Right lobe of liver (tissue), 6 donors: ENCODE results near the gene DNAH10. TPM values are rescaled to one million over a fixed set of nuclear protein-coding genes. Genes with fewer than 3 reads are reported as not detected.
A peak's percentile ranks its signal among the peaks of the same experiment; 100 is the strongest.

Experiments used
- ATAC-seq, 4 donors: fragments of 200-7000 bp; cut with Tn5 transposase; one replicate each; pipeline ENCODE4 v1.9.1; 2020; ENCODE audit warnings: mild to moderate bottlenecking in 4 of 4, moderate library complexity in 4 of 4
- DNase-seq, 3 donors: peaks; one replicate each; pipeline ENCODE4 v3.0.0-alpha.2; 2020
- H3K27ac ChIP-seq, 3 donors: fragments of 200-600 bp; one replicate each; pipeline ENCODE4 v1.8.0; 2022
- H3K27me3 ChIP-seq, 2 donors: fragments of 200-600 bp; one replicate each; pipeline ENCODE4 v1.8.0; 2022
- H3K36me3 ChIP-seq, 4 donors: fragments of 200-600 bp; sonication (generic) in 1 of 4; one replicate each; pipeline versions ENCODE4 v1.5.1 to v1.8.0; 2017 to 2022; ENCODE audit warnings: control low read depth in 1 of 4
- H3K4me1 ChIP-seq, 4 donors: fragments of 200-600 bp; sonication (generic) in 1 of 4; one replicate each; pipeline versions ENCODE4 v1.5.1 to v1.8.0; 2017 to 2022; ENCODE audit warnings: control low read depth in 1 of 4
- H3K4me3 ChIP-seq, 3 donors: fragments of 200-600 bp; one replicate each; pipeline ENCODE4 v1.8.0; 2022
- H3K9me3 ChIP-seq, 4 donors: fragments of 200-600 bp; sonication (generic) in 1 of 4; one replicate each; pipeline versions ENCODE4 v1.5.1 to v1.8.0; 2017 to 2022; ENCODE audit warnings: control low read depth in 1 of 4
- CTCF ChIP-seq, 4 donors: fragments of 200-600 bp in 3 of 4; fragments of 450-650 bp in 1 of 4; IDR thresholded peaks; one replicate each; pipeline versions ENCODE4 v1.5.1 to v1.8.0; 2016 to 2022; ENCODE audit warnings: antibody characterized with exemption in 4 of 4, mild to moderate bottlenecking in 2 of 4
- POLR2A ChIP-seq: fragments of 450-650 bp; IDR thresholded peaks from one replicate; pipeline ENCODE4 v1.6.1; 2017; ENCODE audit warnings: antibody characterized with exemption, mild to moderate bottlenecking
- WGBS: methylation state at CpG from one replicate; pipeline ENCODE4 v1.1.6; 2018; ENCODE audit warnings: low coverage, low lambda C conversion rate; ENCODE audit not compliant: insufficient coverage; ENCODE audit errors: missing lambda C conversion rate; 5-methylcytosine and 5-hydroxymethylcytosine counted together
- intact Hi-C, 2 donors: fragments of 100-400 bp; cut with DNase I; formaldehyde crosslinking; loops; one replicate each; pipeline versions ENCODE4 v1.11.2 to v1.14.1; 2022
- total RNA-seq, 6 experiments: library from RNA; depleted of rRNA in 2 of 6; stranded (reverse); fragments of >200 nt in 2 of 6; fragmentation: NEBNext Ultra II Directional in 3 of 6; extraction: Animal tissue kit (Norgen Biotek cat#: 25700) in 3 of 6; gene quantifications; one replicate each; pipeline versions ENCODE4 v1.1.0 to v1.2.4, GENCODE V29; 2016 to 2023
- donor health status: DM: no; HTN: yes; CAD: no.
- donor health status: DM: no; HTN: no; CAD: no.
- donor health status: DM: no; HTN: no; CAD: no.
- donor health status: DM: no; HTN: yes; CAD: no.
- donor health status: DM: no; HTN: yes; CAD: no.

The DNAH10 gene
- total RNA-seq, 6 experiments from 2014 or later, result under 0.01 to 0.40 (median 0.16) TPM; not detected in 1

GRCh38 chr12:123949770-123950165 is 187.7 kb downstream of the DNAH10 start:
- intact Hi-C loops, result no loop called here
- no peak for DNase-seq
- no peak for ATAC-seq
- H3K27me3 ChIP-seq, result no peaks in the 10 kb centered on the region
- no peak overlapping the region for H3K4me3 ChIP-seq
- TF ChIP-seq POLR2A, result no peak
- no peak for TF ChIP-seq CTCF (IDR thresholded peaks at IDR 0.05)
- peaks cover 0 to 18% (median 8%) of the 10 kb centered on the region in 4 donors for H3K4me1 ChIP-seq
- 91% methylated on average over 14 of the region's 15 CpGs for WGBS
- no peaks in the 10 kb centered on the region for H3K9me3 ChIP-seq
- no peaks in the 10 kb centered on the region for H3K36me3 ChIP-seq
- H3K27ac ChIP-seq, result peak overlapping the region in 2 of 3 donors; percentile 54

DNA sequence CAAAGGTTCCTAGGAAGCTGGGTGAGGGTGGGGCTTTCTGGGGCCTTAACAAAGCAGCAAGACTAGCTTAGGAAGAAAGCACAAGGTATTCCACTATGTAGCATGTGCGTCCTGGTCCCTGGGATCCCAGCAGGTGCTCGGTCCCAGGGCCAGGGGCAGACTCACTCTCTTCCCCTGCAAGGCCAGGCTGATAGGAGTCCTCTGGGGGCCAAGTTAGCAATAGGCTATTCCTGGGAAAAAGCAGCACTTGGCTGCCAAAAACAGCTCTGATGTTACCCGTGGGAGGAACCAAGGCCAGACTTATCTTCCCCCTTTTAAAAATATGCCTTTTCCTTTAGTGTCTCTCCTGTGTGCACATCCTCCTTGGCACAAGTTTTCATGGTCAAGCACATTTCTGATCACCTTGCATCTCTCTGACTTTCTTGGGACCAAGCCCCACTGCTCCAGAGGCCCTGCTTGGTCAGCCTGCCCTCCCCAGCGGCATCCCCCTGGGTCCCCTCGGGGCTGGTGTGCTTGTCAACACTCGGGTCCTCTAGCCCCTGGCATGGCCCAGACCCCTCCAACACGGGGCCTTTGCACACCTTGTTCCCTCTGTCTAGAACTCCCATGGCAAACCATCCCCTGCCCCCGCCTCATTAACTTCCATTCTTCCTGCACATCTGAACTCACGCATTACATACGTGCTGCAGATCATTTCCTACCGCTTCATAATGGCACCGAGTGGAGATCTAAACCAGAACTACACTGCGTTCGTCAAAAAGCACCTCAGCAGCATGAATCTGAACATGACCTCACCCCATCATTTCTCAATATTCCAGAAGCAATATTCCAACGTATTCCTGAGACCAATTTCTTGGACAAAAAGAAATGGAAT is 188.6 kb downstream of the DNAH10 start:
- H3K4me1 ChIP-seq, result peaks cover 0 to 18% (median 8%) of the 10 kb centered on the region in 4 donors
- peak overlapping the region in 1 of 3 donors; percentile 54 for H3K27ac ChIP-seq
- intact Hi-C loops, result no loop called here
- no peaks in the 10 kb centered on the region for H3K9me3 ChIP-seq
- DNase-seq (no peak), ATAC-seq (no peak)
- no peaks in the 10 kb centered on the region for H3K27me3 ChIP-seq
- no peak overlapping the region for H3K4me3 ChIP-seq
- no peaks in the 10 kb centered on the region for H3K36me3 ChIP-seq
- no peak for TF ChIP-seq CTCF (IDR thresholded peaks at IDR 0.05)
- TF ChIP-seq POLR2A, result no peak
- WGBS, result 87% methylated on average over 10 of the region's 15 CpGs

DNA sequence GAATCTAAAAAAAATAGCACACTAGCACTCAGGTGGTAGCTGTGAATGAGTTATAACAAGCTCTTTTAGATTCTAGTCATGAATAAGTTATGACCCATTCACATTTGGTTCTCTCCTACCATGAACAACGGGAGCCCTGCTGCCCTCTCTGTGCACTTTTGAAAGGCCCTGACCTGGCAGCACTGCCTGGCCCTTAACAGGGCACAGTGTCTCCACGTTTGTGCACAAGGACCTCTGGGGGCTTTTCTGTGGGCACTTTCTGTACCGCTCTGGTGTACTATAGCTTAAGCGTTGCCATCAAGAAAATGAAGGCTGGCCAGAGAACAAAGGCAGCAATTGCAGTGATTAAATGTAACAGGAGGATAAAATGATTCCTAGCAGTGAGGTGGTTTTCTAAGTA is 189.4 kb downstream of the DNAH10 start:
- Histone ChIP-seq H3K27ac (no peak overlapping the region), H3K36me3 (no peaks in the 10 kb centered on the region), H3K4me3 (no peak overlapping the region), H3K27me3 (no peaks in the 10 kb centered on the region), H3K9me3 (no peaks in the 10 kb centered on the region), H3K4me1 (peaks cover 0 to 18% (median 8%) of the 10 kb centered on the region in 4 donors)
- WGBS, result 82% methylated on average over 4 of the region's 4 CpGs
- intact Hi-C loops, result no loop called here
- ATAC-seq (no peak), DNase-seq (no peak)
- TF ChIP-seq POLR2A (no peak), CTCF (IDR thresholded peaks at IDR 0.05) (no peak)

- WGBS, result 58% methylated on average over 2 of the region's 2 CpGs
- Histone ChIP-seq H3K36me3 (no peaks in the 10 kb centered on the region), H3K4me3 (no peak overlapping the region), H3K27me3 (no peaks in the 10 kb centered on the region), H3K4me1 (peaks cover 0 to 18% (median 8%) of the 10 kb centered on the region in 4 donors), H3K27ac (no peak overlapping the region), H3K9me3 (no peaks in the 10 kb centered on the region)
- no peak for TF ChIP-seq CTCF (IDR thresholded peaks at IDR 0.05)
- no peak for TF ChIP-seq POLR2A
- ATAC-seq (no peak), DNase-seq (no peak)
- intact Hi-C loops, result no loop called here
Measured at GRCh38 chr12:123952037-123952436, 189.9 kb downstream of the DNAH10 start.
